Esophagus muscularis mucosa (tissue), 3 donors: Measurements from ENCODE around the gene CALD1.

Experiments
- POLR2A ChIP-seq: fragments of 450-650 bp; IDR thresholded peaks from one replicate; pipeline ENCODE4 v1.6.1; 2017; ENCODE audit warnings: antibody characterized with exemption, moderate library complexity, mild to moderate bottlenecking, low read depth
- POLR2AphosphoS5 ChIP-seq, 2 donors: sonication (generic); formaldehyde crosslinking; IDR thresholded peaks; one replicate each; pipeline ENCODE4 v1.6.1; 2017; ENCODE audit warnings: antibody characterized with exemption in 2 of 2
- TF ChIP-seq, protein P1 (sequence below), 3 experiments: fragments of 200-600 bp in 2 of 3; fragments of 450-650 bp in 1 of 3; sonication (generic) in 2 of 3; IDR thresholded peaks; one replicate each; pipeline ENCODE4 v1.5.1; 2017 to 2019; ENCODE audit warnings: antibody characterized with exemption in 3 of 3, mild to moderate bottlenecking in 2 of 3, moderate library complexity in 1 of 3

DNA sequence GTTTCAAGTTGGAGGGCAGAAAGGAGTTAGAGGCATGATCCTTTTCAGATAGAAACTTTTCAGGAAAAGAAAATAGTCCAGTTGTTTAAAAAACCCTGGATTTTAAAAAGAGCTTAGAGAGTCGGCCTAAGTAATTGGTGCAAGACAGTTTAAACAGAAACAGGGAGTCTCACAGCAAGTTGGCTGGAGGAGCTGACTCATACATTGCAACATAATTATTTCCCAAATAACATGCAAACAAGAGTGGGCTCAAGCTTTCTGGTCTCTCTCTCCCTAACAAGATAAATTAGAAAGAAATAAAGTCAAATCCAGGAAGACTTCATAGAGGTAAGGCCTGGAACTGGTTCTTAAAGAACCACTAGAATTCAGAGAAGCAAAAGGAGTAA lies 106.5 kb downstream of the CALD1 start:
- TF ChIP-seq, protein P1, sequence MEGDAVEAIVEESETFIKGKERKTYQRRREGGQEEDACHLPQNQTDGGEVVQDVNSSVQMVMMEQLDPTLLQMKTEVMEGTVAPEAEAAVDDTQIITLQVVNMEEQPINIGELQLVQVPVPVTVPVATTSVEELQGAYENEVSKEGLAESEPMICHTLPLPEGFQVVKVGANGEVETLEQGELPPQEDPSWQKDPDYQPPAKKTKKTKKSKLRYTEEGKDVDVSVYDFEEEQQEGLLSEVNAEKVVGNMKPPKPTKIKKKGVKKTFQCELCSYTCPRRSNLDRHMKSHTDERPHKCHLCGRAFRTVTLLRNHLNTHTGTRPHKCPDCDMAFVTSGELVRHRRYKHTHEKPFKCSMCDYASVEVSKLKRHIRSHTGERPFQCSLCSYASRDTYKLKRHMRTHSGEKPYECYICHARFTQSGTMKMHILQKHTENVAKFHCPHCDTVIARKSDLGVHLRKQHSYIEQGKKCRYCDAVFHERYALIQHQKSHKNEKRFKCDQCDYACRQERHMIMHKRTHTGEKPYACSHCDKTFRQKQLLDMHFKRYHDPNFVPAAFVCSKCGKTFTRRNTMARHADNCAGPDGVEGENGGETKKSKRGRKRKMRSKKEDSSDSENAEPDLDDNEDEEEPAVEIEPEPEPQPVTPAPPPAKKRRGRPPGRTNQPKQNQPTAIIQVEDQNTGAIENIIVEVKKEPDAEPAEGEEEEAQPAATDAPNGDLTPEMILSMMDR (IDR thresholded peaks at IDR 0.05), result no peak
- TF ChIP-seq POLR2AphosphoS5 (IDR thresholded peaks at IDR 0.05), result peak in 1 of 2 donors; percentile 64
- no peak for TF ChIP-seq POLR2A
